NB4 (cell line): ENCODE measurements around the gene EEF1E1.

Experiments
- MYC ChIP-seq: IDR thresholded peaks from 2 replicates; pipeline ENCODE4 v1.6.1; 2011; ENCODE audit warnings: low read depth, low read length
- POLR2A ChIP-seq: IDR thresholded peaks from 2 replicates; pipeline ENCODE4 v1.6.1; 2011; ENCODE audit warnings: mild to moderate bottlenecking; ENCODE audit not compliant: insufficient read length; ENCODE audit errors: extremely low read depth
- TF ChIP-seq, protein P1 (sequence below): IDR thresholded peaks from one replicate; pipeline ENCODE4 v1.5.1; 2012; ENCODE audit warnings: low read depth, low read length
- TF ChIP-seq, protein P2 (sequence below): IDR thresholded peaks from 2 replicates; pipeline ENCODE4 v1.6.1; 2011; ENCODE audit warnings: low read depth, low read length

GRCh38 chr6:8113131-8113654, 10.8 kb upstream of the EEF1E1 start:
- TF ChIP-seq, protein P1, sequence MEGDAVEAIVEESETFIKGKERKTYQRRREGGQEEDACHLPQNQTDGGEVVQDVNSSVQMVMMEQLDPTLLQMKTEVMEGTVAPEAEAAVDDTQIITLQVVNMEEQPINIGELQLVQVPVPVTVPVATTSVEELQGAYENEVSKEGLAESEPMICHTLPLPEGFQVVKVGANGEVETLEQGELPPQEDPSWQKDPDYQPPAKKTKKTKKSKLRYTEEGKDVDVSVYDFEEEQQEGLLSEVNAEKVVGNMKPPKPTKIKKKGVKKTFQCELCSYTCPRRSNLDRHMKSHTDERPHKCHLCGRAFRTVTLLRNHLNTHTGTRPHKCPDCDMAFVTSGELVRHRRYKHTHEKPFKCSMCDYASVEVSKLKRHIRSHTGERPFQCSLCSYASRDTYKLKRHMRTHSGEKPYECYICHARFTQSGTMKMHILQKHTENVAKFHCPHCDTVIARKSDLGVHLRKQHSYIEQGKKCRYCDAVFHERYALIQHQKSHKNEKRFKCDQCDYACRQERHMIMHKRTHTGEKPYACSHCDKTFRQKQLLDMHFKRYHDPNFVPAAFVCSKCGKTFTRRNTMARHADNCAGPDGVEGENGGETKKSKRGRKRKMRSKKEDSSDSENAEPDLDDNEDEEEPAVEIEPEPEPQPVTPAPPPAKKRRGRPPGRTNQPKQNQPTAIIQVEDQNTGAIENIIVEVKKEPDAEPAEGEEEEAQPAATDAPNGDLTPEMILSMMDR, result no peak
- TF ChIP-seq POLR2A (no peak), MYC (no peak)
- TF ChIP-seq, protein P2, sequence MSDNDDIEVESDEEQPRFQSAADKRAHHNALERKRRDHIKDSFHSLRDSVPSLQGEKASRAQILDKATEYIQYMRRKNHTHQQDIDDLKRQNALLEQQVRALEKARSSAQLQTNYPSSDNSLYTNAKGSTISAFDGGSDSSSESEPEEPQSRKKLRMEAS, result no peak
